SHP77 (cell line): ENCODE data around the gene ASTN1.

Source experiments
- DNase-seq, 2 experiments: peaks; one replicate each; lab custom pipeline; 2025; lab: John Stamatoyannopoulos, UW

The ASTN1 gene

GRCh38 chr1:177163844-177164379 lies 600 bp downstream of the ASTN1 start:
- no peak for DNase-seq

GRCh38 chr1:177162243-177162642 lies 2.3 kb downstream of the ASTN1 start:
- no peak for DNase-seq

GRCh38 chr1:177146499-177146898 lies 18.0 kb downstream of the ASTN1 start:
- no peak for DNase-seq

GRCh38 chr1:177145106-177146070 lies 19.1 kb downstream of the ASTN1 start:
- DNase-seq: no peak

GRCh38 chr1:177142791-177143271 lies 21.7 kb downstream of the ASTN1 start:
- DNase-seq: no peak

- no peak for DNase-seq
Measured at GRCh38 chr1:177142010-177142409, 22.5 kb downstream of the ASTN1 start.

- no peak for DNase-seq
Measured at GRCh38 chr1:177138347-177138746, 26.2 kb downstream of the ASTN1 start.

GRCh38 chr1:177137814-177138213 lies 26.7 kb downstream of the ASTN1 start:
- no peak for DNase-seq

- DNase-seq: no peak
Measured at GRCh38 chr1:177135250-177135649, 29.3 kb downstream of the ASTN1 start.

- no peak for DNase-seq
Measured at GRCh38 chr1:177133977-177134538, 30.5 kb downstream of the ASTN1 start.

- no peak for DNase-seq
Measured at GRCh38 chr1:177132141-177132540, 32.4 kb downstream of the ASTN1 start.

- no peak for DNase-seq
Measured at GRCh38 chr1:177131723-177132122, 32.8 kb downstream of the ASTN1 start.

- DNase-seq: no peak
Measured at GRCh38 chr1:177130451-177130945, 34.0 kb downstream of the ASTN1 start.

GRCh38 chr1:177128665-177129281 lies 35.7 kb downstream of the ASTN1 start:
- DNase-seq: no peak

GRCh38 chr1:177126267-177126666 lies 38.2 kb downstream of the ASTN1 start:
- no peak for DNase-seq

GRCh38 chr1:177124577-177125278 lies 39.8 kb downstream of the ASTN1 start:
- DNase-seq: no peak

GRCh38 chr1:177122461-177123251 lies 41.9 kb downstream of the ASTN1 start:
- no peak for DNase-seq

- no peak for DNase-seq
Measured at GRCh38 chr1:177119311-177119710, 45.2 kb downstream of the ASTN1 start.

GRCh38 chr1:177118901-177119300 lies 45.6 kb downstream of the ASTN1 start:
- no peak for DNase-seq

GRCh38 chr1:177116941-177117340 lies 47.6 kb downstream of the ASTN1 start:
- no peak for DNase-seq
